SK-N-SH treated with all-trans-retinoic acid at 6 μM for 48 hours (cell line): Measurements from ENCODE around the gene MVB12A.

Experiments used
- ARNTL ChIP-seq: fragments of 450-650 bp; formaldehyde crosslinking; IDR thresholded peaks from 2 replicates; pipeline ENCODE4 v1.5.0; 2020; ENCODE audit warnings: low read depth, mild to moderate bottlenecking, moderate library complexity, borderline replicate concordance
- BACH2 ChIP-seq: fragments of 250-450 bp; sonication (Bioruptor Pico); IDR thresholded peaks from 2 replicates; pipeline ENCODE4 v1.9.0; 2021; ENCODE audit warnings: mild to moderate bottlenecking, borderline replicate concordance
- ISL1 ChIP-seq: fragments of 250-450 bp; sonication (Bioruptor Pico); IDR thresholded peaks from 2 replicates; pipeline ENCODE4 v2.1.2; 2022; ENCODE audit warnings: mild to moderate bottlenecking, moderate library complexity
- OSR1 ChIP-seq: fragments of 250-450 bp; sonication (Bioruptor Pico); IDR thresholded peaks from 2 replicates; pipeline ENCODE4 v1.8.0; 2022; ENCODE audit warnings: moderate library complexity, mild to moderate bottlenecking, inconsistent platforms
- PPARA ChIP-seq: fragments of 250-450 bp; sonication (Bioruptor Pico); IDR thresholded peaks from 2 replicates; pipeline ENCODE4 v1.5.0; 2020; ENCODE audit warnings: mild to moderate bottlenecking, borderline replicate concordance
- SNAI2 ChIP-seq: fragments of 250-450 bp; sonication (Bioruptor Pico); IDR thresholded peaks from 2 replicates; pipeline ENCODE4 v1.5.0; 2020; ENCODE audit warnings: mild to moderate bottlenecking, moderate library complexity
- TOX ChIP-seq: fragments of 250-450 bp; sonication (Bioruptor Pico); IDR thresholded peaks from 2 replicates; pipeline ENCODE4 v1.8.0; 2021; ENCODE audit warnings: mild to moderate bottlenecking, moderate library complexity, borderline replicate concordance
- ZNF8 ChIP-seq: fragments of 450-650 bp; formaldehyde crosslinking; IDR thresholded peaks from 2 replicates; pipeline ENCODE4 v1.5.0; 2020; ENCODE audit warnings: mild to moderate bottlenecking, moderate library complexity
- TF ChIP-seq, protein P1 (sequence below): fragments of 250-450 bp; sonication (Bioruptor Pico); IDR thresholded peaks from 2 replicates; pipeline ENCODE4 v1.8.0; 2020; ENCODE audit warnings: mild to moderate bottlenecking, moderate library complexity, borderline replicate concordance
- TF ChIP-seq, protein P2 (sequence below): fragments of 250-450 bp; sonication (Bioruptor Pico); IDR thresholded peaks from 2 replicates; pipeline ENCODE4 v1.5.1; 2020; ENCODE audit warnings: low read depth, mild to moderate bottlenecking, moderate library complexity

GRCh38 chr19:17404015-17404414 is 15.8 kb upstream of the MVB12A start:
- TF ChIP-seq ARNTL, result no peak
- no peak for TF ChIP-seq OSR1 (CRISPR knock-in tag)
- TF ChIP-seq, protein P1, sequence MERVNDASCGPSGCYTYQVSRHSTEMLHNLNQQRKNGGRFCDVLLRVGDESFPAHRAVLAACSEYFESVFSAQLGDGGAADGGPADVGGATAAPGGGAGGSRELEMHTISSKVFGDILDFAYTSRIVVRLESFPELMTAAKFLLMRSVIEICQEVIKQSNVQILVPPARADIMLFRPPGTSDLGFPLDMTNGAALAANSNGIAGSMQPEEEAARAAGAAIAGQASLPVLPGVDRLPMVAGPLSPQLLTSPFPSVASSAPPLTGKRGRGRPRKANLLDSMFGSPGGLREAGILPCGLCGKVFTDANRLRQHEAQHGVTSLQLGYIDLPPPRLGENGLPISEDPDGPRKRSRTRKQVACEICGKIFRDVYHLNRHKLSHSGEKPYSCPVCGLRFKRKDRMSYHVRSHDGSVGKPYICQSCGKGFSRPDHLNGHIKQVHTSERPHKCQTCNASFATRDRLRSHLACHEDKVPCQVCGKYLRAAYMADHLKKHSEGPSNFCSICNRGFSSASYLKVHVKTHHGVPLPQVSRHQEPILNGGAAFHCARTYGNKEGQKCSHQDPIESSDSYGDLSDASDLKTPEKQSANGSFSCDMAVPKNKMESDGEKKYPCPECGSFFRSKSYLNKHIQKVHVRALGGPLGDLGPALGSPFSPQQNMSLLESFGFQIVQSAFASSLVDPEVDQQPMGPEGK, result no peak
- no peak for TF ChIP-seq PPARA
- TF ChIP-seq, protein P2, sequence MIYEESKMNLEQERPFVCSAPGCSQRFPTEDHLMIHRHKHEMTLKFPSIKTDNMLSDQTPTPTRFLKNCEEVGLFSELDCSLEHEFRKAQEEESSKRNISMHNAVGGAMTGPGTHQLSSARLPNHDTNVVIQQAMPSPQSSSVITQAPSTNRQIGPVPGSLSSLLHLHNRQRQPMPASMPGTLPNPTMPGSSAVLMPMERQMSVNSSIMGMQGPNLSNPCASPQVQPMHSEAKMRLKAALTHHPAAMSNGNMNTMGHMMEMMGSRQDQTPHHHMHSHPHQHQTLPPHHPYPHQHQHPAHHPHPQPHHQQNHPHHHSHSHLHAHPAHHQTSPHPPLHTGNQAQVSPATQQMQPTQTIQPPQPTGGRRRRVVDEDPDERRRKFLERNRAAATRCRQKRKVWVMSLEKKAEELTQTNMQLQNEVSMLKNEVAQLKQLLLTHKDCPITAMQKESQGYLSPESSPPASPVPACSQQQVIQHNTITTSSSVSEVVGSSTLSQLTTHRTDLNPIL (CRISPR knock-in tag), result no peak
- TF ChIP-seq TOX (CRISPR knock-in tag), result no peak
- TF ChIP-seq ZNF8 (CRISPR knock-in tag), result no peak
- no peak for TF ChIP-seq ISL1
- TF ChIP-seq BACH2 (CRISPR knock-in tag), result no peak
- TF ChIP-seq SNAI2 (CRISPR knock-in tag), result no peak
